GM18505 (cell line): ENCODE results near the gene RTN3.

ENCODE experiments used
- ATAC-seq: cut with Tn5 transposase; IDR thresholded peaks from one replicate; pipeline ENCODE4 v1.9.1; 2021; ENCODE audit not compliant: unreplicated experiment
- POLR2A ChIP-seq: IDR thresholded peaks from 4 replicates; pipeline ENCODE4 v1.6.1; 2011; ENCODE audit warnings: borderline replicate concordance; ENCODE audit not compliant: insufficient read depth, insufficient read length; ENCODE audit errors: extremely low read depth

RTN3 gene

DNA sequence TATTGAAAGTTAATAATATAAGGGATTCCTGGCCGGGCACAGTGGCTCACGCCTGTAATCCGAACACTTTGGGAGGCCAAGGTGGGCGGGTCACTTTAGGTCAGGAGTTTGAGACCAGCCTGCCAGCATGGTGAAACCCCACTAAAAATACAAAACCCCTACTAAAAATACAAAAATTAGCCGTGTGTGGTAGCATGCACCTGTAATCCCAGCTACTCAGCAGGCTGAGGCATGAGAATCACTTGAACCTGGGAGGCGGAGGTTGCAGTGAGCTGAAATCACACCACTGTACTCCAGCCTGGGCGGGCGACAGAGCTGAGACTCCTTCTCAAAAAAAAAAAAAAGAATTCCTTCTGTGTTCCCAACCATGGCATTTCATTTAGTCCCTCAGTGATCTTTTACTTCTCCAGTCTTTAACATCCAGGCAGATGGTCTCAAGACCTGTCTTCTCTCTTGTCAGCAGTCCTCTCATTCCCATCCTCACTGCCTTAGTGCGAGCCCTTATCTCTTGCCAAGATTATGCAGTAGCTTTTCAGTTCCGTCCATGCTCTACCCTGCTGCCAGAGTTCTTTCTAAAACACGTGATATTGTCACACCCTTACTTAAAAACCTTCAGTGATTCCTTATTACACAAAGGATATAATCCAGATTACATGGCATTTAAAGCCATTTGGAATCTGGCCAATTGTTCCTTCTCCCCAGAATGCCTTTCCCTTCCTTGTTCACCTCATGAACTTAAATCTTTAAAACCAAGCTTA lies 17.9 kb downstream of the RTN3 start:
- no peak for ATAC-seq
- no peak for TF ChIP-seq POLR2A

- no peak for TF ChIP-seq POLR2A
Observed at GRCh38 chr11:63699896-63700295, 18.6 kb downstream of the RTN3 start.

GRCh38 chr11:63705526-63705925 lies 24.2 kb downstream of the RTN3 start:
- TF ChIP-seq POLR2A, result no peak
- ATAC-seq, result no peak

More at GRCh38 chr11:63699896-63700295, 18.6 kb downstream of the RTN3 start:
- ATAC-seq, result no peak

GRCh38 chr11:63708764-63709163 lies 27.5 kb downstream of the RTN3 start:
- no peak for ATAC-seq
- TF ChIP-seq POLR2A, result no peak

- ATAC-seq, result no peak
- no peak for TF ChIP-seq POLR2A
Observed at GRCh38 chr11:63709336-63709884, 28.1 kb downstream of the RTN3 start.

DNA sequence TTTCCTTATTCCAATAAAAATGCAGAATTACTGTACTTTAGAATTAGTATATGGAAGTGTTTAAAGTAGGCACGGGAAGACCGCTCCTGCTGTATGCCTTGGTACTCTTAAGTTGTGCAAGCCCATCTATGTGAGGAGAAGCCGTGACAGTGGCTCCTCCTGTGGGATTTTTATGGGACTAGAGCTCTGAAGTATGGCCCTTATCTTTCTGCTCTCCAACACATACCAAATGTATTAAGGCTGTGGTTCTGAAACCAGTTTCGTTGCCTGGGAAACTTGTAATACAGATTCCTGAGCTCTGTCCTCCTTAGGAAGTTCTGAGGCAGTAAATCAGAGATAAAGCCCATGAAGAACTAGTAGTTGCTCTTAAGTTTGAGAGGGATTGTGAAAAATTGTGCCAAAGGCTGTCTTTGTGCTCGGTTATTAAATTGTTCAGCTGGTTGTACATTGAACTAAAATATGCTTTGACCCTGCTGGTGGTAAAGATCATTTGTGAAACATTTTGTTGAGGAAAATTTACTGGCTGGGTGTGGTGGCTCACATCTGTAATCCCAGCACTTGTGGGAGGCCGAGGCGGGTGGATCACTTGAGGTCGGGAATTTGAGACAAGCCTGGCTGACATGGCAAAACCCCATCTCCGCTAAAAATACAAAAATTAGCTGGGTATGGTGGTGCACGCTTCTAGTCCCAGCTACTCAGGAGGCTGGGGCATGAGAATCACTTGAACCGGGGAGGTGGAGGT lies 29.3 kb downstream of the RTN3 start:
- no peak for ATAC-seq
- no peak for TF ChIP-seq POLR2A

- TF ChIP-seq POLR2A, result no peak
- ATAC-seq, result no peak
Observed at GRCh38 chr11:63711838-63712237, 30.5 kb downstream of the RTN3 start.

GRCh38 chr11:63713766-63714165 lies 32.5 kb downstream of the RTN3 start:
- no peak for TF ChIP-seq POLR2A

DNA sequence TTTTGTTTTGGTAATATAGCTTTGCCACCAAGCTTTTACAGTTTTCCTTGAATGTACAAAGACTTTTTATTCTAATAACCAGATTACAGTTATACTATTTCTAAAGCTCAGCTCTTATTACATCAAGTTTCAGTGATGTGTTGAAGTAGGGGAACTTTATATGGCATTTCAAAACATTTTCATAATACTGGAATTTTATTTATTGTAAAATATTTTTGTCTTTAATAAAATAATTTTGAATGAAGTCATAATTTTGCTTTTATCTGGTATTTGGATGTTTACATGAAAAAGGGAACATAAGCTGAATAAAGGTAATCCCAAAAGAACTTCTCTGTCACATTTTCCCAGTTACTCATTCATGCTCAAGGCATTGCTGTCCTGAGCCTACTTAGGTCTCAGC lies 34.7 kb downstream of the RTN3 start:
- ATAC-seq, result no peak
- no peak for TF ChIP-seq POLR2A

More at GRCh38 chr11:63713766-63714165, 32.5 kb downstream of the RTN3 start:
- no peak for ATAC-seq

DNA sequence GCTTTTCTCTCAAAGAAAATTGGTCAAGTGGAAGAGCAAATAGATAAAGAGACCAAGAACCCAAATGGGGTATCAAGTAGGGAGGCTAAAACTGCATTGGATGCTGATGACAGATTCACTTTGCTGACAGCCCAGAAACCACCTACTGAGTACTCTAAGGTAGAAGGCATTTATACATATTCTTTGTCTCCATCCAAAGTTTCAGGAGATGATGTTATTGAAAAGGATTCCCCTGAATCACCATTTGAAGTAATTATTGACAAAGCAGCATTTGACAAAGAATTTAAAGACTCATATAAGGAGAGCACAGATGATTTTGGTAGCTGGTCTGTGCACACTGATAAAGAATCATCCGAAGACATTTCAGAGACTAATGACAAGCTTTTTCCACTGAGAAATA lies 37.7 kb downstream of the RTN3 start:
- no peak for ATAC-seq
- TF ChIP-seq POLR2A, result no peak

DNA sequence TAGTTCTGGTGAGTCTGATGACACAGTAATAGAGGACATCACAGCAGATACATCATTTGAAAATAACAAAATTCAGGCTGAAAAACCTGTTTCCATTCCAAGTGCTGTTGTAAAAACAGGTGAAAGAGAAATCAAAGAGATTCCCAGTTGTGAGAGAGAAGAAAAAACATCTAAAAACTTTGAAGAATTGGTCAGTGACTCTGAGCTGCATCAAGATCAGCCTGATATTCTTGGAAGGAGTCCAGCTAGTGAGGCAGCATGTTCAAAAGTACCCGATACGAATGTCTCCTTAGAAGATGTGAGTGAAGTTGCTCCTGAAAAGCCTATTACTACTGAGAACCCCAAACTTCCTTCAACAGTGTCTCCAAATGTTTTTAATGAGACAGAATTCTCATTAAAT lies 38.7 kb downstream of the RTN3 start:
- TF ChIP-seq POLR2A, result no peak
- ATAC-seq, result no peak

GRCh38 chr11:63720611-63721010 lies 39.3 kb downstream of the RTN3 start:
- TF ChIP-seq POLR2A, result no peak
- ATAC-seq, result no peak

- no peak for TF ChIP-seq POLR2A
- no peak for ATAC-seq
Observed at GRCh38 chr11:63729326-63729725, 48.0 kb downstream of the RTN3 start.

DNA sequence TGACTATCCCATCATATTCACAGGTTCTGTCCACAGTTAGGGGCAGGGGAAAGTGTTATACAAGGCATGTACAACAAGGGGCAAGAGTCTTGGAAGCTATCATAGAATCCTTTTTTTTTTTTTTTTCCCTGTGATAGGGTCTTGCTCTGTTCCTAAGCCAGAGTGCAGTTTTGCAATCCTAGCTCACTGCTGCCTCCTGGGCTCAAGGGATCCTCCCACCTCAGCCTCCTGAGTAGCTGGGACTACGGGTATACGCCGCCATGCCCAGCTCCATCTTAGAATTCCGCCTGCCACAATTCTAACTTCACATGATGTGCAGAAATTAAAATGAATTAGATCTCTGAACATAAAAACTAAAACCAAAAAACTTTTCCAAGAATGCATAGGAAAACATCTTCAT lies 55.6 kb downstream of the RTN3 start:
- ATAC-seq, result no peak
- no peak for TF ChIP-seq POLR2A

GRCh38 chr11:63737718-63738117 lies 56.4 kb downstream of the RTN3 start:
- no peak for TF ChIP-seq POLR2A
- ATAC-seq, result no peak
